ENCODE measurements around the gene MOB4.
A peak's percentile ranks its signal among the peaks of the same experiment; 100 is the strongest.
"Not testable (repeated sequence)": the region's sequence is repeated elsewhere in the genome, so short reads cannot be mapped to it uniquely, and the experiment has no call there.

MOB4 gene

GRCh38 chr2:197516393-197516761 is 511 bp downstream of the MOB4 start:
- H3K27ac ChIP-seq (ENCODE audit: low read length): peak overlapping the region; percentile 18
- peak overlapping the region; percentile 95 for H3K4me3 ChIP-seq (ENCODE audit: low read length)
- no peaks in the 10 kb centered on the region for H3K9me3 ChIP-seq (ENCODE audit: insufficient read depth, low read depth, low read length)
- no peaks in the 10 kb centered on the region for H3K27me3 ChIP-seq (ENCODE audit: insufficient read depth, low read length)
- H3K36me3 ChIP-seq (ENCODE audit: insufficient read depth, low read depth, low read length): no peaks in the 10 kb centered on the region
- H3K4me1 ChIP-seq (ENCODE audit: insufficient read depth, low read length): peaks cover 14% of the 10 kb centered on the region
- peak overlapping the region; percentile 88 for H3K9ac ChIP-seq (ENCODE audit: low read depth, low read length)

- Histone ChIP-seq H3K27me3 (ENCODE audit: insufficient read depth, low read length) (no peaks in the 10 kb centered on the region), H3K4me1 (ENCODE audit: insufficient read depth, low read length) (peaks cover 14% of the 10 kb centered on the region), H3K9ac (ENCODE audit: low read depth, low read length) (peak overlapping the region; percentile 88; the same call in 1 of the 2 replicates), H3K36me3 (ENCODE audit: insufficient read depth, low read depth, low read length) (no peaks in the 10 kb centered on the region), H3K4me3 (ENCODE audit: low read length) (peak overlapping the region; percentile 95), H3K27ac (ENCODE audit: low read length) (no peak overlapping the region), H3K9me3 (ENCODE audit: insufficient read depth, low read depth, low read length) (no peaks in the 10 kb centered on the region)
Observed at GRCh38 chr2:197517150-197517549, 1.3 kb downstream of the MOB4 start.

GRCh38 chr2:197538412-197538811 is 22.5 kb downstream of the MOB4 start:
- Histone ChIP-seq H3K9me3 (ENCODE audit: insufficient read depth, low read depth, low read length) (no peaks in the 10 kb centered on the region), H3K27me3 (ENCODE audit: insufficient read depth, low read length) (no peaks in the 10 kb centered on the region), H3K27ac (ENCODE audit: low read length) (no peak overlapping the region), H3K9ac (ENCODE audit: low read depth, low read length) (no peak overlapping the region), H3K4me3 (ENCODE audit: low read length) (no peak overlapping the region), H3K36me3 (ENCODE audit: insufficient read depth, low read depth, low read length) (peaks cover 76% of the 10 kb centered on the region), H3K4me1 (ENCODE audit: insufficient read depth, low read length) (no peaks in the 10 kb centered on the region; the same call in 1 of the 2 replicates)

GRCh38 chr2:197539734-197540133 is 23.9 kb downstream of the MOB4 start:
- no peaks in the 10 kb centered on the region for H3K9me3 ChIP-seq (ENCODE audit: insufficient read depth, low read depth, low read length)
- H3K9ac ChIP-seq (ENCODE audit: low read depth, low read length): no peak overlapping the region
- H3K4me3 ChIP-seq (ENCODE audit: low read length): no peak overlapping the region
- no peaks in the 10 kb centered on the region; the same call in 1 of the 2 replicates for H3K4me1 ChIP-seq (ENCODE audit: insufficient read depth, low read length)
- no peak overlapping the region for H3K27ac ChIP-seq (ENCODE audit: low read length)
- H3K27me3 ChIP-seq (ENCODE audit: insufficient read depth, low read length): no peaks in the 10 kb centered on the region
- H3K36me3 ChIP-seq (ENCODE audit: insufficient read depth, low read depth, low read length): peaks cover 86% of the 10 kb centered on the region

GRCh38 chr2:197543206-197543605 is 27.3 kb downstream of the MOB4 start:
- Histone ChIP-seq H3K4me3 (ENCODE audit: low read length) (no peak overlapping the region), H3K27me3 (ENCODE audit: insufficient read depth, low read length) (no peaks in the 10 kb centered on the region), H3K27ac (ENCODE audit: low read length) (no peak overlapping the region), H3K36me3 (ENCODE audit: insufficient read depth, low read depth, low read length) (peaks cover 73% of the 10 kb centered on the region), H3K9me3 (ENCODE audit: insufficient read depth, low read depth, low read length) (no peaks in the 10 kb centered on the region), H3K4me1 (ENCODE audit: insufficient read depth, low read length) (no peaks in the 10 kb centered on the region; the same call in 1 of the 2 replicates), H3K9ac (ENCODE audit: low read depth, low read length) (no peak overlapping the region)

GRCh38 chr2:197547163-197547900 is 31.5 kb downstream of the MOB4 start:
- peaks cover 71% of the 10 kb centered on the region for H3K36me3 ChIP-seq (ENCODE audit: insufficient read depth, low read depth, low read length)
- no peaks in the 10 kb centered on the region for H3K27me3 ChIP-seq (ENCODE audit: insufficient read depth, low read length)
- H3K9me3 ChIP-seq (ENCODE audit: insufficient read depth, low read depth, low read length): no peaks in the 10 kb centered on the region

GRCh38 chr2:197548582-197548981 is 32.7 kb downstream of the MOB4 start:
- H3K9me3 ChIP-seq (ENCODE audit: insufficient read depth, low read depth, low read length): no peaks in the 10 kb centered on the region
- no peak overlapping the region for H3K27ac ChIP-seq (ENCODE audit: low read length)
- peaks cover 70% of the 10 kb centered on the region for H3K36me3 ChIP-seq (ENCODE audit: insufficient read depth, low read depth, low read length)
- H3K4me3 ChIP-seq (ENCODE audit: low read length): no peak overlapping the region
- no peak overlapping the region for H3K9ac ChIP-seq (ENCODE audit: low read depth, low read length)
- no peaks in the 10 kb centered on the region for H3K27me3 ChIP-seq (ENCODE audit: insufficient read depth, low read length)
- no peaks in the 10 kb centered on the region for H3K4me1 ChIP-seq (ENCODE audit: insufficient read depth, low read length)

More at GRCh38 chr2:197547163-197547900, 31.5 kb downstream of the MOB4 start:
- Histone ChIP-seq H3K4me1 (ENCODE audit: insufficient read depth, low read length) (no peaks in the 10 kb centered on the region; the same call in 1 of the 2 replicates), H3K27ac (ENCODE audit: low read length) (no peak overlapping the region), H3K9ac (ENCODE audit: low read depth, low read length) (no peak overlapping the region), H3K4me3 (ENCODE audit: low read length) (no peak overlapping the region)

GRCh38 chr2:197551260-197551659 is 35.4 kb downstream of the MOB4 start:
- not testable (repeated sequence) for H3K4me3 ChIP-seq (ENCODE audit: low read length); H3K4me1 ChIP-seq (ENCODE audit: insufficient read depth, low read length); H3K27me3 ChIP-seq (ENCODE audit: insufficient read depth, low read length); H3K9ac ChIP-seq (ENCODE audit: low read depth, low read length); H3K9me3 ChIP-seq (ENCODE audit: insufficient read depth, low read depth, low read length); H3K27ac ChIP-seq (ENCODE audit: low read length)
- peaks cover 65% of the 10 kb centered on the region for H3K36me3 ChIP-seq (ENCODE audit: insufficient read depth, low read depth, low read length)

GRCh38 chr2:197555467-197555866 is 39.6 kb downstream of the MOB4 start:
- Histone ChIP-seq H3K4me1 (ENCODE audit: insufficient read depth, low read length) (no peaks in the 10 kb centered on the region), H3K9ac (ENCODE audit: low read depth, low read length) (no peak overlapping the region), H3K36me3 (ENCODE audit: insufficient read depth, low read depth, low read length) (peaks cover 60% of the 10 kb centered on the region), H3K4me3 (ENCODE audit: low read length) (no peak overlapping the region), H3K27me3 (ENCODE audit: insufficient read depth, low read length) (no peaks in the 10 kb centered on the region), H3K9me3 (ENCODE audit: insufficient read depth, low read depth, low read length) (no peaks in the 10 kb centered on the region), H3K27ac (ENCODE audit: low read length) (no peak overlapping the region)

- no peak overlapping the region for H3K4me3 ChIP-seq (ENCODE audit: low read length)
- H3K4me1 ChIP-seq (ENCODE audit: insufficient read depth, low read length): no peaks in the 10 kb centered on the region
- peaks cover 50% of the 10 kb centered on the region for H3K36me3 ChIP-seq (ENCODE audit: insufficient read depth, low read depth, low read length)
- H3K9me3 ChIP-seq (ENCODE audit: insufficient read depth, low read depth, low read length): no peaks in the 10 kb centered on the region
- H3K27me3 ChIP-seq (ENCODE audit: insufficient read depth, low read length): no peaks in the 10 kb centered on the region
- no peak overlapping the region for H3K9ac ChIP-seq (ENCODE audit: low read depth, low read length)
- H3K27ac ChIP-seq (ENCODE audit: low read length): no peak overlapping the region
Observed at GRCh38 chr2:197556456-197556855, 40.6 kb downstream of the MOB4 start.

- H3K4me3 ChIP-seq (ENCODE audit: low read length): no peak overlapping the region
- no peaks in the 10 kb centered on the region for H3K4me1 ChIP-seq (ENCODE audit: insufficient read depth, low read length)
- H3K9me3 ChIP-seq (ENCODE audit: insufficient read depth, low read depth, low read length): no peaks in the 10 kb centered on the region
- H3K27me3 ChIP-seq (ENCODE audit: insufficient read depth, low read length): no peaks in the 10 kb centered on the region
- no peak overlapping the region for H3K9ac ChIP-seq (ENCODE audit: low read depth, low read length)
- H3K36me3 ChIP-seq (ENCODE audit: insufficient read depth, low read depth, low read length): peaks cover 33% of the 10 kb centered on the region
- H3K27ac ChIP-seq (ENCODE audit: low read length): no peak overlapping the region
Observed at GRCh38 chr2:197558393-197558792, 42.5 kb downstream of the MOB4 start.

- Histone ChIP-seq H3K9ac (ENCODE audit: low read depth, low read length) (no peak overlapping the region), H3K4me1 (ENCODE audit: insufficient read depth, low read length) (no peaks in the 10 kb centered on the region), H3K27ac (ENCODE audit: low read length) (no peak overlapping the region), H3K9me3 (ENCODE audit: insufficient read depth, low read depth, low read length) (no peaks in the 10 kb centered on the region), H3K4me3 (ENCODE audit: low read length) (no peak overlapping the region), H3K36me3 (ENCODE audit: insufficient read depth, low read depth, low read length) (peaks cover 20% of the 10 kb centered on the region), H3K27me3 (ENCODE audit: insufficient read depth, low read length) (no peaks in the 10 kb centered on the region)
Observed at GRCh38 chr2:197559681-197560080, 43.8 kb downstream of the MOB4 start.
